Activated naive CD8-positive, alpha-beta T cell (primary cell): ENCODE measurements around the gene RTP3.

ENCODE experiments used
- H3K27ac Mint-ChIP-seq: one replicate; pipeline ENCODE4 v1.8.0; 2021; ENCODE audit warnings: mixed read lengths
- H3K27me3 Mint-ChIP-seq: one replicate; pipeline ENCODE4 v1.8.0; 2021; ENCODE audit warnings: mixed read lengths
- H3K36me3 Mint-ChIP-seq: one replicate; pipeline ENCODE4 v1.8.0; 2021; ENCODE audit warnings: mixed read lengths
- H3K4me1 Mint-ChIP-seq: one replicate; pipeline ENCODE4 v1.8.0; 2021; ENCODE audit warnings: low read depth, mixed read lengths
- H3K4me3 Mint-ChIP-seq: one replicate; pipeline ENCODE4 v1.8.0; 2021; ENCODE audit warnings: mild to moderate bottlenecking, mixed read lengths
- H3K9me3 Mint-ChIP-seq: one replicate; pipeline ENCODE4 v1.8.0; 2021; ENCODE audit warnings: low read depth, mixed read lengths

RTP3 gene

DNA sequence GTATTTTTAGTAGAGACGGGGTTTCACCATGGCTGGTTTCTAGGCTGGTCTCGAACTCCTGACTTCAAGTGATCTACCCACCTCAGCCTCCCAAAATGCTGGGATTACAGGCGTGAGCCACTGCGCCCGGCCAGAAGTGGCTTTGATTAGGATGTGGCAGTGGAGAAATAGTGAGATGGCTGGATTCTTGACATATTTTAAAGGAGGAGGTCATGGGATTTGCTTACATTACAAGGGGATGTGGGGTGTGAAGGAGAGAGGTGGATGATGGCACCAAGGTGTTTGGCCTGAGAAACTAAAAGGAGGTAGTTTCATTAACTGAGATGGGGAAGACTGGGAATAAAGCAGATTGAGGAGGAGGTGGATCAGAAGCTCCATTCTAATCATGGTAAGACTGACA is 18.1 kb upstream of the RTP3 start:
- Mint-ChIP-seq H3K9me3 (peaks cover 2% of the 10 kb centered on the region), H3K27ac (no peak overlapping the region), H3K36me3 (peaks cover 5% of the 10 kb centered on the region), H3K27me3 (peaks cover 3% of the 10 kb centered on the region), H3K4me3 (no peak overlapping the region), H3K4me1 (no peaks in the 10 kb centered on the region)

DNA sequence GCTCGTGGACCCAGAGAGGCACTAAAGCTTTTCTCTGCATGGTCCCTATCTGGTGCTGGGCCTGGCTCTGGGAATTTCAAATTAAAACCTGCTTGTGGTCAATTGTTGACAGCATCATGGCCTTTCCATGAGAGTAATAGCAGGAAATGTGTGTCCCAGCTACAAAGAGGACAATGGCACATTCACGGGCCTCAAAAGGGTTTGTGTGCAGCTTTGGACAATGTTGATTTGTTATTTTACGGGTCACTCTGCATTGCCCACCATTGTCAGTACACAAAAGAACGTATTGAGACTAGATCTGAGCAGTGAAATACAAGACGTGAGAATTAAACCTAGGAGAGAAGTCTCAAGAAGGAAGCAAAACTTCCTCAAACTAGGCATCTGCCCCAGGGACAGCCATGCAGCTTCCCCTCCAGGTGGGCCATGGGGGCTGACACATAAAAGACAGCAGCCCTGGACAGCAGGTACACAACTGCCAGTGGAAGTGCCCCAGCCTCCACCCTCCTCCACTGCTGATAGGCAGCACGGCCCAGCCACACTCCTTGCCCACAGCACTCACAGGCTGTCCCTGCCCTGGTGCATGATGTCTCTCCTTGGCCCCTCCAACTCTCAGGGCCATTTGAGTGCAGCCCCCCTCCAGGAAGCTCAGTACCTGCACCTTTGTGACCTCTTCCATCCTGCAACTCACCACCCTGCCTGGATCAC is 17.1 kb upstream of the RTP3 start:
- H3K36me3 Mint-ChIP-seq, result no peaks in the 10 kb centered on the region
- no peaks in the 10 kb centered on the region for H3K9me3 Mint-ChIP-seq
- H3K27ac Mint-ChIP-seq, result no peak overlapping the region
- H3K27me3 Mint-ChIP-seq, result peaks cover 3% of the 10 kb centered on the region
- no peaks in the 10 kb centered on the region for H3K4me1 Mint-ChIP-seq
- H3K4me3 Mint-ChIP-seq, result no peak overlapping the region

DNA sequence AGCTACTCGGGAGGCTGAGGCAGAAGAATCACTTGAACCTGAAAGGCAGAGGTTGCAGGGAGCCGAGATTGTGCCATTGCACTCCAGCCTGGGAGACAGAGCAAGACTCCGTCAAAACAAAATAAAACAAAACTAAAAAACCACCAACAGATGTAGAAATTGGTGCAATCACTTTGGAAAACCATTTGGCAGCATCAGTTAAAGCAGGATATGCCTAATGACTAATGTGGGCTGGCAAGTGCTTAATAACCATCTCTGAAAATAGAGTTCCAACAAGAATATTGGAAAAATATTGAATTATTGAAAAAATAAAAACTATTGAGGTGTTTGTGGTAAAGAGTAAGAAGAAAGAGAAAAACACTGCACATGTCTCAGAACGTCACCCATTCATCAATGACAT is 16.1 kb upstream of the RTP3 start:
- Mint-ChIP-seq H3K36me3 (no peaks in the 10 kb centered on the region), H3K27me3 (peaks cover 3% of the 10 kb centered on the region), H3K9me3 (no peaks in the 10 kb centered on the region), H3K4me3 (no peak overlapping the region), H3K27ac (no peak overlapping the region), H3K4me1 (no peaks in the 10 kb centered on the region)

DNA sequence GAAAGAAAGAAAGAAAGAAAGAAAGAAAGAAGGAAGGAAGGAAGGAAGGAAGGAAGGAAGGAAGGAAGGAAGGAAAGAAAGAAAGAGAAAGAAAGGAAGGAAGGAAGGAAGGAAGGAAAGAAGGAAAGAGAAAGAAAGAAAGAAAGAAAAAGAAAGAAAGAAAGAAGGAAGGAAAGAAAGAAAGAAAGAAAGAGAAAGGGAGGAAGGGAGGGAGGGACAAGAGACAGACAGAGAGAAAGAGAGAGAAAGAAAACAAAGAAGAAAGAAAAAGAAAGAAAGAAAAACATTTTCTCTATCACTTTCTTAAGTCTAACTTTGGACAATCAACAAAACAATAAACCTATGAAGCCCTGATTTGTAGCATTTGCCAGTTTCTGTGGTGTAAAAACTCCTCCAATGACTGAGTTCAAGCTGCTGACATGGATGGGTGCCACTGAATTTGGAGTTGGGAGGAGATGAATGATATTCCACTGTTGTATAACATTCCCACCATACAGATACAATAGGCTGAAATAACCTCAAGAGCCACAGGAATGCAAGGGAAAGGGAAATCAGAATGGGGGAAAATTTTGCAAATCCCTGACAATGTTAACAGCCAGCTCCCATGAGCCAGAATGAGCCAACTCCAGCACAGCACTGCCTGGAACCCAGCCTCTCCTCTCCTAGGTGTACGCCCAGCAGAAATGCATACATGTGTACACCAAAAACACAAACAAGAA is 15.0 kb upstream of the RTP3 start:
- Mint-ChIP-seq H3K27ac (no peak overlapping the region), H3K4me3 (no peak overlapping the region), H3K36me3 (no peaks in the 10 kb centered on the region), H3K4me1 (no peaks in the 10 kb centered on the region), H3K27me3 (peaks cover 3% of the 10 kb centered on the region), H3K9me3 (no peaks in the 10 kb centered on the region)

DNA sequence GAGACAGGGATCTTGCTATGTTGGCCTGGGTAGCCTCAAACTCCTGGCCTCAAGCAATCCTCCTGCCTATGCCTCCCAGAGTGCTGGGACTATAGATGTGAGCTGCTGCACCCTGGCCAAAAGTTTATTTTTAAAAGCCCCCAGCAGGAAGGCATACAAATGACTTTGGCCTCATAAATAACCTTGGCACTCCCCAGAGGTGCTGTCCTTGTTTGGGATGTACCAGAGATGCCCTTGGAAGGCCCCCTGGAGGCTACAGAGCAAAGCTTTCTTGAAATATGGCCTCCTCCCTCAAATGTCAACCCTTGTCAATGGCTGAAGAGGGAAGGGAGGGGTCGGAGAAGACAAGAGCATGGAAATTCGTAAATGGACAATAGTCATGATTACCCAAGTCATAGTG is 14.0 kb upstream of the RTP3 start:
- Mint-ChIP-seq H3K27me3 (peaks cover 3% of the 10 kb centered on the region), H3K36me3 (no peaks in the 10 kb centered on the region), H3K27ac (no peak overlapping the region), H3K4me3 (no peak overlapping the region), H3K4me1 (peaks cover 4% of the 10 kb centered on the region), H3K9me3 (no peaks in the 10 kb centered on the region)

DNA sequence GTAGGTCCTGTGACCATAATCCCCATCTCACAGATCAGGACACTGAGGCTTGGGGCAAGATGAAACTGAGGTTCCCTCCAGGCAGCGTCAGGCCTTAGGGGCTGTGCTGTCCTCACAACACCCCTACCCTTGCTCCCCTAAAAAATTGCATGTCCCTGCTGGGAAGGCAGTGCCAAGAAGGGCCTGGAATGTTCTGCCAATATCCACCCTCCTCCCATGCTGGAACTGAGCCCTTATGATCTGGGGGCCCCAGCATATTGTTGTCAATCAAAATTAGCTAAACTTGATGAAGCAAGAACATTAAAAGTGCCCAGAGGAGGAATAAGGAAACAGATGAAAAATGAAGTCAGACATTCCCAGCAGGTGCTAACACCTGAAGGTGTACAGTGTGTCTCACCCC is 13.4 kb upstream of the RTP3 start:
- no peaks in the 10 kb centered on the region for H3K9me3 Mint-ChIP-seq
- H3K4me3 Mint-ChIP-seq, result no peak overlapping the region
- peaks cover 9% of the 10 kb centered on the region for H3K4me1 Mint-ChIP-seq
- H3K27me3 Mint-ChIP-seq, result peaks cover 1% of the 10 kb centered on the region
- no peaks in the 10 kb centered on the region for H3K36me3 Mint-ChIP-seq
- no peak overlapping the region for H3K27ac Mint-ChIP-seq

DNA sequence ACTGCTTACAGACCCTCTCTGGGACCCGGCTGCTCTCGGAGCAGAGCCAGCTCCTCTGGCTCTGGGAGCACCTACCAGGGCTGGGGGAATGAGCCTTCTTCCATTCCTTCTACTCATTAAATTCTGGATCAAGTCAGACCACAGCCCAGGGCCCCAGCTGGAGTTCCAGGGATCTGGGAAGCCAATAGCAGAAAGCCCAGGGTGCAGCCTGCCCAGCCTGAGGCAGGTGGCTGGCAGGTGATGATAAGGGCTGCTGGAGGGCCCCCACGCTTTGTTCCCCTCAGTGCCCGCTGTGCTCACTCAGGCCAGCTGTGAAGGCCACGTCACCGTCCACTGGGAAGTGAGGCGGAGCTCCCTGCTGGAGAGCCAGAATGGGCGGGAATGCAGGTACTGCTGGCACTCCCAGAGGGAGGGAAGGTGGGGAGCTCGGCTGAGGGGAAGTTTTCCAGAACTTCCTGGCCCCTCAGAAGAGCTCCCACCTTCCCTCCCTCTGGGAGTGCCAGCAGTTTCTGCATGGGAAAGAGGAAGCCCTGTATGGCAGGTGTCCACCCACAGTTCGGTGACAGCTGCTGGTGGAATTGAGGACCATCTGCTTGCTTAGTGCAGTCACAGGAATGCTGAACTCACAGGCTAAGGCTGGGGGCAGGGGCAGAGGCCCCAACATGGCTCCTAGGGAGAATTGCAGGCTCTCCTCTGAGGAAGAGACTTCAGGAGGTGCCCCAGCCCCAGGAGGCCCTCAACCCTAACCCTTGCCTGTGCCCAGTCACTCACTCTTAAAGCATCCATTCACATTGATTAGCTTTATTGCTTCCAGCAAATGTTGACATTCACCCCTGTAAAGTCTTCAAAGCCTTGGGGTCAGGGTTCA is 12.6 kb upstream of the RTP3 start:
- Mint-ChIP-seq H3K4me3 (no peak overlapping the region), H3K36me3 (no peaks in the 10 kb centered on the region), H3K27me3 (peaks cover 1% of the 10 kb centered on the region), H3K4me1 (peaks cover 13% of the 10 kb centered on the region), H3K27ac (no peak overlapping the region), H3K9me3 (no peaks in the 10 kb centered on the region)

DNA sequence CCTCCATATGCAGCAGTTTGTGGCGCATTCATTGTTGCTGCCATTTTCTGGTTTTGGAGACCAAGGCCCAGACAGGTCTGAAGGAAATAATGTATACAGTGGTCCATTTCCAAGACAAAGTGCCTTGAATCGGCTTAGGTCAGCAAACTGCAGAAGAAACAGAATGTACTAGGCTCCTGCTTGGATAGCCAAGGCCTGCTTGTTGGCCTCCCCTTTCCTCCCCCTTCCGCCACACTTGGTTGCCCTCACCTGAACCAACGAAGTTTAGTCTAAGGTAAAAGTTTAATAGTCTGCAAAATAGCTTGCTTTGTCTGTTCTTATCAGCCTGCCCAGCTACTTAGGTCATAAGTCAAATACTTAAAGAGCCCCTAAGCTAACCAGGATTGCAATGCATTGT is 12.0 kb upstream of the RTP3 start:
- no peak overlapping the region for H3K4me3 Mint-ChIP-seq
- no peak overlapping the region for H3K27ac Mint-ChIP-seq
- H3K36me3 Mint-ChIP-seq, result no peaks in the 10 kb centered on the region
- peaks cover 1% of the 10 kb centered on the region for H3K27me3 Mint-ChIP-seq
- H3K4me1 Mint-ChIP-seq, result peaks cover 13% of the 10 kb centered on the region
- H3K9me3 Mint-ChIP-seq, result no peaks in the 10 kb centered on the region

DNA sequence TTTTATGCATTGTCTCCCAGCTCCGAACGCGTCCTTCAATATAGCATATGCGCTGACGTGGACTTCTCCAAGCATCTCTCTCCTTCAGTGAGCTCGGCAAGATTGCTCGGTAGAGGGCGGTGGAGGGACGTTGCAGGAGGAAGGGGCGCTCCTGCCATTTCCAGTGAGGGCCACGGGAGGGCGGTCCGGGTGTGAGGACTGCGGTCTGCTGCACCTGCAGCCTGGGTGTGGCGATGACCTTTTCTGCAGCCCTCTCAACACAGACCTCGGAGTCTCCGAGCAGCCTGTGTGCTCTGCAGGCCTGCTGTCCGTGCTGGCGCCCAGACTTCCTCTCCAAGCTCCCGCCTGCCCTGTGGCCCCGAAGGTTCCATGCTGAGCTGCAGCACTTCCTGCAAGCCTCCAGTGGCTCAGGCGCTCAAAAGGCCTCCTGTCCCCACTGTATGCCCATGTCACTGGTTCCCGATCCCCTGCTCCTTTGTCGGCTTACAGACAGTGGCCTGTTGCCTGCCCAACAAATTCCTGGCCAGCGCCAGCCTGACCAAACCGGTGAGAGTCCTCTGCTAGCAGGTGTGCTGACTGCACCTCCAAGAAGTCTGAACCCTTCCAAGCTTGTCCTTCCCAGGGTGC is 8.9 kb upstream of the RTP3 start:
- Mint-ChIP-seq H3K36me3 (no peaks in the 10 kb centered on the region), H3K9me3 (no peaks in the 10 kb centered on the region), H3K4me3 (peak overlapping the region; percentile 40), H3K27ac (no peak overlapping the region), H3K27me3 (no peaks in the 10 kb centered on the region), H3K4me1 (peaks cover 13% of the 10 kb centered on the region)

DNA sequence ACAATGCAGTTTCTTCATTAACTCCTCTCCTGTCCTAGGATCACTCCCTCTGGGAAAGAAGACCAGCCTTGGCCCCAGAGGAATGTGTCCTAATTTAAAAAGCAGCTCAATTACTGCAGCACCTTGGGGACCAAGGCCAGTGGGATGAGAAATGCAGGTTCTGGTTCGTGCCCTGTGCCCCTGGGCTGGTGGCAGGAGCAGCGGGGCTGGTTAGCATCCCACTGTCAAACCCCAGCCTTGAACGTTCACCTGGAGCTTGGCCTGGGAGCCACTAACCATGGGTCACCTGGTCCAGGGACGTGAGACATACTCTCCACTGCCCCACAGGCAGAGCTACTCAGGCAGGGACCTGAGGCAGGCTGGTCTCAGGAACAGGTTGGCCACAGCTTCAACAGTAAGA is 8.4 kb upstream of the RTP3 start:
- Mint-ChIP-seq H3K36me3 (no peaks in the 10 kb centered on the region), H3K27me3 (no peaks in the 10 kb centered on the region), H3K4me3 (no peak overlapping the region), H3K9me3 (no peaks in the 10 kb centered on the region), H3K27ac (no peak overlapping the region), H3K4me1 (peaks cover 13% of the 10 kb centered on the region)

DNA sequence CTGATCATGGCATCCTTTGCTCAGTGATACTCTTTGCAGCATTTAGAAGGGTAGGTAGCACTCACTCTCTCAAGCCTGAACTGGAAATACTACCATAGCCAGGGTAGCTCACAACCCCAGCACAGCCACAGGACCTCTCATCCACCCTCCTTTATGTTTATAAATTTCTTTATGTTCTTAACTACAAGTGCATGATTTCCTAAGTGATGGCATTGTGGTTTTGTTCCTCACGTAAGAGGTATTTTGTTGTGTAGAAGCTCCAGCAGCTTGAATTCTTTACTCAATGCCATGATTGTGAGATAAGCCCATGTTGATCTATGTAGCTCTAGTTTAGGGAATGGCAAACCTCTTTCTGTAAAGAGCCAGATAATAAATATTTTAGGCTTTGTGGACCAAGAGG is 7.9 kb upstream of the RTP3 start:
- H3K4me3 Mint-ChIP-seq, result no peak overlapping the region

DNA sequence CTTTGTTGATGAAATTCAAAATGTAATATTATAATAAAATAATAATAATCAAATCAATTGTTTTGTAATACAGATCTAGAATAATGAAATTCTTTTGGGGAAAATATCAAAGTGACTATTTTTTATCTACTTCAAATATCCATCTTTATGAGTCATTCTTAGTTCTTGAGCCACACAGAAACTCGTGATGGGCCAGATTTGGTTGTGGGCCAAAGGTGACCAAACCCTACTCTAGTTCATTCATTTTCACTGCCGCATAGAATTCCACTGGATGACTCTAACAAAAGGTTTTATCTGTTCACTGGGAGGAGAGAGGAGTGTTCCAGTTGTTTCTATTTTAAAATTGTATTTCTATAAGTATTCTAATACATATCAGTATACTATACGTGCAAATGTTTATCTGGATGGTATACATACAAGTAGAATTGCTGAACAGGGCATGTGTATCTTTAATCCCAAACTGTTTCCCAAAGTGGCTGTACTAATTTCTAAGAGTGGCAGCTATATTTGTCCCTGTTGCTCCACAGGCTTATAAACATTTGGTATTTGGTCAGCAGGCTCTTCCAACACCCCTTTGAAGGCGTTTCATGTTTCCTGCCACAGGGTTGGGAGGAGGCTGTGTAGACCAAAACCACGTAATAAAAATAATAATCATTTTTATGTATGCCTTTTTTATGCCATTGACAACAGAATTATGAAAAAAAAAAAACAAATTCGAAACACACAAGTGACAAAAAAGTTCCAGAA is 7.3 kb upstream of the RTP3 start:
- Mint-ChIP-seq H3K27me3 (no peaks in the 10 kb centered on the region), H3K4me3 (no peak overlapping the region), H3K9me3 (no peaks in the 10 kb centered on the region), H3K27ac (no peak overlapping the region), H3K4me1 (peaks cover 13% of the 10 kb centered on the region), H3K36me3 (no peaks in the 10 kb centered on the region)

More for the DNA sequence above, 7.9 kb upstream of the RTP3 start:
- Mint-ChIP-seq H3K4me1 (peaks cover 13% of the 10 kb centered on the region), H3K36me3 (no peaks in the 10 kb centered on the region), H3K27ac (no peak overlapping the region), H3K9me3 (no peaks in the 10 kb centered on the region), H3K27me3 (no peaks in the 10 kb centered on the region)

DNA sequence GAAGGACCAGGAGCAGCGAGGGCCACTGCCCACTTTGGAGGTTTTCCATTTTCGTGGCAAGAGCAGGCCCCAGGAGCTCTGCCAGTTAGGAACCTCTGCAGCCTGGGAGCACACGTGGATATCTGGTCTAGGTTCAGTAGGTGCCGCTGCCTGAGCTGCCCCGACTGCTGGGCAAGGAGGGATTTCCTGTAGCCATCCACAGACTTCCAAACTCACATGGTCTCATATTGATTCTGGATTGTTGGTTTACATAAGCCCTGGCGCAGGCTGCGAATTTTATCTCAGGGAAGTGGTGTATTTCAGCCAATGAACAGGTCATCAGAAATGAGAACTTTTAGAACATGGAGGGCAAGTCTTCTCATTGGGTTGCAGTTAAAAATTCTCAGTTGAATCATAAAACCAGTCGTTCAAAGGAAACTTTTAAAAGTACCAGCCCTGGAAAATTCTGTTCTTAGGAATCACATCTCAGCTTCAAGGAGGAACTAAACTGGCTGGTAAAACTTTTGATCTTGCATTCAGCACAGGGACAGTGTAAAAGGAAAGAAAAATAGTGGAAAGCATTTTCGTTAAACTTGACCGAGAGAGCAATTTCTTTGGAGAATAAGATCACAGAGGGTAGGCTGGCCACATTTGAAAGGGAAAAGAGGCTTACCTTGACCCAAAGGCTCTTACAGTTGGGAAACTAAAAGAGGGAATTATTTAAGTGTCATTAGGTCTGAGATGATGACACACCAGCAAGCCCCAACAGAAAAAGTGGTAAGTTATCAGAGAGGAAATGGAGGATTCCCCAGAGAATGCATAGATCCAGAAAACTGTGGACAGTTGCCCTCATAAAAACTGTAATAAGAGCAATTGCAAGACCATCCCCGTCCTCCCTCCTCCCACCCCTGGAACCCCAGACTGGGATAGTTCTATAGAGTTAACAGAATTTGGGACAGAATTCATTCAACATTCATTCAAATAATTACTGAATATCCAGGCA is 6.4 kb upstream of the RTP3 start:
- H3K27me3 Mint-ChIP-seq, result no peaks in the 10 kb centered on the region
- H3K4me3 Mint-ChIP-seq, result no peak overlapping the region
- no peak overlapping the region for H3K27ac Mint-ChIP-seq
- H3K36me3 Mint-ChIP-seq, result no peaks in the 10 kb centered on the region
- H3K9me3 Mint-ChIP-seq, result no peaks in the 10 kb centered on the region
- peaks cover 14% of the 10 kb centered on the region for H3K4me1 Mint-ChIP-seq
